Large intestine (tissue), 3 donors: ENCODE results near the gene RNF5. TPM values are rescaled to one million over a fixed set of nuclear protein-coding genes. Genes with fewer than 3 reads are reported as not detected.
"Not testable (repeated sequence)": the region's sequence is repeated elsewhere in the genome, so short reads cannot be mapped to it uniquely, and the experiment has no call there.

Experiments used
- DNase-seq, 2 donors: peaks; one replicate each; pipeline versions ENCODE4 v3.0.0 to v3.0.0-alpha.2; 2013
- H3K27ac ChIP-seq: one replicate; pipeline ENCODE4 v1.5.1; 2013; ENCODE audit warnings: low read length
- H3K27me3 ChIP-seq: 2 replicates; pipeline ENCODE4 v1.6.1; 2013; ENCODE audit warnings: low read length; ENCODE audit not compliant: control insufficient read depth, insufficient read depth
- H3K36me3 ChIP-seq: 2 replicates; pipeline ENCODE4 v1.6.1; 2013; ENCODE audit warnings: low read length; ENCODE audit not compliant: control insufficient read depth, insufficient read depth
- H3K4me1 ChIP-seq: one replicate; pipeline ENCODE4 v1.6.1; 2013; ENCODE audit warnings: low read length; ENCODE audit not compliant: control insufficient read depth, insufficient read depth
- H3K4me3 ChIP-seq: one replicate; pipeline ENCODE4 v1.5.1; 2013; ENCODE audit warnings: low read length
- H3K9me3 ChIP-seq: one replicate; pipeline ENCODE4 v1.6.1; 2013; ENCODE audit warnings: mild to moderate bottlenecking, low read depth, low read length, moderate library complexity; ENCODE audit not compliant: control insufficient read depth
- WGBS: methylation state at CpG from one replicate; pipeline ENCODE4 v1.1.5; 2013; ENCODE audit warnings: low lambda C conversion rate; ENCODE audit not compliant: insufficient coverage; 5-methylcytosine and 5-hydroxymethylcytosine counted together
- polyA plus RNA-seq: library from polyadenylated mRNA; unstranded; fragments of 120-200 nt; gene quantifications from one replicate; pipeline ENCODE4 v1.2.1, GENCODE V29; 2013

Gene RNF5
- polyA plus RNA-seq, 1 donor: 85.7 TPM

- Histone ChIP-seq H3K9me3 (no peaks in the 10 kb centered on the region), H3K36me3 (no peaks in the 10 kb centered on the region), H3K27me3 (no peaks in the 10 kb centered on the region), H3K4me1 (peaks cover 17% of the 10 kb centered on the region), H3K27ac (peak overlapping the region; percentile 0), H3K4me3 (no peak overlapping the region)
- no CpG with 5 or more reads among the region's 5 CpGs for WGBS
- DNase-seq: peak in 1 of 2 donors; percentile 19
Measured at GRCh38 chr6:32140420-32141046, 37.7 kb upstream of the RNF5 start.

GRCh38 chr6:32144238-32144637 is 34.0 kb upstream of the RNF5 start:
- DNase-seq: peak in 1 of 2 donors; percentile 55
- not testable (repeated sequence) for H3K27me3 ChIP-seq, H3K36me3 ChIP-seq, H3K9me3 ChIP-seq, H3K4me3 ChIP-seq, H3K27ac ChIP-seq
- peaks cover 26% of the 10 kb centered on the region for H3K4me1 ChIP-seq
- no CpG with 5 or more reads among the region's 7 CpGs for WGBS

- Histone ChIP-seq H3K4me1 (peaks cover 20% of the 10 kb centered on the region), H3K4me3 (no peak overlapping the region), H3K27ac (no peak overlapping the region), H3K9me3 (peaks cover 7% of the 10 kb centered on the region), H3K27me3 (peaks cover 11% of the 10 kb centered on the region), H3K36me3 (no peaks in the 10 kb centered on the region)
- WGBS: 83% methylated on average over 1 of the region's 1 CpG
- peak in 1 of 2 donors; percentile 33 for DNase-seq
Measured at GRCh38 chr6:32146287-32146686, 31.9 kb upstream of the RNF5 start.

DNA sequence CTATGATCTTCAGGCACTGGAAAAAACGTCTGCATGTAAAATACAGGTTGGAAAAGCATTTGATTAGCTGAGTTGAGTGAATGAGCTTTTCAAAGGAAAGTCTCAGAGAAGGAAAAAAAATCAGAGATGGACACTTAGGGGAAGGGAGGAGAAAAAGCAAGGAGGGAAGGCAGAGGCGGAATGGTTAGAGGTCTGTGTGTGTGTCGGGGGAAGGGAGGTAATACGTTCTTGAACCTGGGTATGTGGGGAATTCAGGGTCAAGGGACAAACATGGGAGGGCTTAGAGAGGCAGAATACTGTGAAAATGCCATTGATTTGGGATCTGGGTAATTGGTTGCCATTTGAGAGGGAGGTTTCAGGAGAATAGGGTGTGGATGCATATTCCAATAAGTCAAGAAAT is 31.5 kb upstream of the RNF5 start:
- no peaks in the 10 kb centered on the region for H3K36me3 ChIP-seq
- no peak overlapping the region for H3K27ac ChIP-seq
- H3K4me3 ChIP-seq: no peak overlapping the region
- no peak for DNase-seq
- peaks cover 17% of the 10 kb centered on the region for H3K4me1 ChIP-seq
- 83% methylated on average over 1 of the region's 4 CpGs for WGBS
- H3K27me3 ChIP-seq: peaks cover 11% of the 10 kb centered on the region
- peaks cover 7% of the 10 kb centered on the region for H3K9me3 ChIP-seq

DNA sequence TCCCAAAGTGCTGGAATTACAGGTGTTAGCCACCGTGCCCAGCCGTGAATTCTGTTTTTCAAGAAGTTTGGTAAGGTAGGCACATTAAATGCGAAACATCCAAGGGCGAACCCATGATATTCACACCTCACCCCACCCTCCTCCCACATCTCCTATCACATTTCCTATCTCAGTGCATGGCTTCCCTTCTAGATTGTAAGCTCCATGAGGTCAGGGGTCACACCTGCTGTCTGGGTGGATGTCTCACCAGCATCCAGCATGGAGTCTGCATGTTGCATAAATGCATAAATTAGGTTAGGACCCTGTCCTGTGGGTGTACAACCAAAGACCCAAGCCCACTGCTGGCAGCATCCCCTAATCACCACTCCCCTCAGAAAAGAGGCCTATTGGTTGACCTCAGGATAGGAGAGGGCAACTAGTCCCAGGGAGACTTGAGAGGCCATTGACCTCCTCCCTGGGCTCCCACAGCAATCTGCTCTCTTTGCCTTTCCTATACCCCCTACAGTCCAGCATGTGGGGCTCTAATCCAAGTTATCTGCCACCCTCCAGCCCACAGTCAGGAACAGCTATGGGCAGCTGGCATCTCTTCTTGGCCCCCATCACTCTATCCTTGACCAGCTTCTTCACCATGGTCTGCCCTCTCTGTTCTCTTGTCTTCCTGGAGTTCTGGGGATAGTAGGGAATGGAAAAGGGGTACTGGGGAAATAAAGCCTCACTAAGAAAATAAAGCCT is 30.6 kb upstream of the RNF5 start:
- no peak for DNase-seq
- Histone ChIP-seq H3K4me3 (no peak overlapping the region), H3K36me3 (no peaks in the 10 kb centered on the region), H3K27ac (no peak overlapping the region), H3K27me3 (peaks cover 11% of the 10 kb centered on the region), H3K9me3 (peaks cover 7% of the 10 kb centered on the region), H3K4me1 (peaks cover 17% of the 10 kb centered on the region)
- WGBS: no CpG with 5 or more reads among the region's 4 CpGs

DNA sequence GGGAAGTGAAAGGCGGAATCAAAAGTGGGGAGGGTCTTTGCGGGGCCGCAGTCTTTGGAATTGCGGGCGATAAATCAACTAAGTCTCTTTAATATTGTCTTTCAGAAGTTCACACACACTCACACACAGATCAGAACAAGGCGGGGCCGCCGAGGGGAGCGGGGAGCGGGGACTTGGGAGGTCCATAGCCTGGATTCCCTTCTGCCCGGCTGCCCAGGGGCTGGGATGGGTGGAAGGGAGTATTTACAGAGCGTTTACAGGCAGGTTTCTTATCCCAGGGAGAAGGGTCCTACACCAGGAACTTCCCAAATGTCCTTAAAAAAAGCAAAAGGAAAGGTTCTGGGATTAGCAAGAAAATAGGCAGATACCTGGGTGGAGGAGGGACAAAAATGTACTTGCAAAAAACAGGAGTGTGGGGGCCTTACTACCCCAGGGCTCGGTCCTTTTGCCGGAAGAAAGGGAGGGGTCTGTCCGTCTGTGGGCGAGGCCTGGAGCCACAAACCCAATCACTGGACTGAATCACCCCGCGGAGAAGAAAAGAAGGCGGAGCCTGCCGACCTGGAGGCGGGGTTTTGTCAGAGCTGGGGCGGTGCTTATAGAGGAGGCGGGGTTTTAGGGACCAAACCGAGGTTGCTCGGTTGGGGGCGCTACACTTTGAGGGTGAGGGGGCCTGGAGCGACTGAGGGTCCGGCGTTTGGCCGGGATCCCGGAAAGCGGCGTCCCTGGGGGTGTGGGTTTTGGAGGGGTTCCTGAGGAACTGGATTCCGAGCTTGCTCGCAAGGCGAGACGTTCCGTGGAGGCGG is 29.7 kb upstream of the RNF5 start:
- Histone ChIP-seq H3K4me3 (peak overlapping the region; percentile 41), H3K4me1 (peaks cover 25% of the 10 kb centered on the region), H3K9me3 (peaks cover 7% of the 10 kb centered on the region), H3K27me3 (peaks cover 11% of the 10 kb centered on the region), H3K36me3 (no peaks in the 10 kb centered on the region), H3K27ac (no peak overlapping the region)
- no CpG with 5 or more reads among the region's 39 CpGs for WGBS
- DNase-seq: peak; percentile 75 to 80

GRCh38 chr6:32149092-32149755 is 29.0 kb upstream of the RNF5 start:
- Histone ChIP-seq H3K36me3 (no peaks in the 10 kb centered on the region), H3K4me3 (peak overlapping the region; percentile 41), H3K4me1 (peaks cover 25% of the 10 kb centered on the region), H3K27ac (no peak overlapping the region), H3K9me3 (peaks cover 7% of the 10 kb centered on the region), H3K27me3 (peaks cover 11% of the 10 kb centered on the region)
- no CpG with 5 or more reads among the region's 47 CpGs for WGBS
- no peak for DNase-seq

DNA sequence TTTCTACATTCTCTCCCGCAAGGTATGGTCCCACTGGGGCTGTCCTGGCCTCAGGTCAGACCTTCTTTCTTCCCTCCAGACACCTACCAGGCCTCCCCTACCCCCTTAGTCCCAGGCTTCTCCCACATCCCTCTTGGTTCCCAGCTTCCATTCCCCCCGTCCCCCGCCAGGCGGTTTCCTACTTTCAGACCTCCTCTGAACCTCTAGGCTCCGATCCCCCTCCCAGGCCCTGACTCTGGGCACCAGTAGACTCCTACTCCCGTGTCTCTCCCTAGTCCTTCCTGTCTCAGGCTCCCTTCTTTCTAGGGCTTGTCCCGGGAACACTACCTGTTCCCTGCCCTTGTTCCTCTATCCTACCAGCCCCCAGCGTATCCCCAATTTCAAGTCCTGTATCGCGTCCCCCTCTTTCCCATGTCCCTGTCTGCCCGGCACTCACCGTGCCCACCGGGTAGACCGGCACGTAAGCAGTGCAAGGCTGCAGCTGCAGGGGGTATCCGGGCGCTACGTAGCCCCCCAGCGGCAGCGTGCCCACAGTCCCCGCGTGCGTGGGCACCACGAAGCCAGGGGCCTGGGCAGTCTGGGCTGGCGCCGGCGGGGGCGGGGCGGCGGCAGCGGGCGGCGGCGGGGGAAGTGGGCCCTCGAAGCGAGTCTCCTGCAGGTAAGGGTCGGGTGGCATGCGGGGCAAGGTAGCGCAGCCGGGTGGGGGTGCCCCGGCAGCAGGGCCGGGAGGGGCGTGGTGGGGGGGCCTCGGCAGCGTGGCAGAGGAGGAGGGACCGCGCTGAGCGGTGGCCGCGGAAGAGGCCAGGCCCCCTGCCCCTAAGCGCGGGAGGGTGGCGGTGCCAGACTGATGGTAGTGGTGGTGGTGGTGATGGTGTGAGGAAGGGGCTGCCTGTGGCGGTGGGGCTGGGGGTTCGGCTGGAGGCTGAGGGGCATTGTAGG is 28.0 kb upstream of the RNF5 start:
- Histone ChIP-seq H3K4me1 (peaks cover 30% of the 10 kb centered on the region), H3K36me3 (no peaks in the 10 kb centered on the region), H3K27ac (no peak overlapping the region), H3K4me3 (no peak overlapping the region), H3K9me3 (peaks cover 7% of the 10 kb centered on the region), H3K27me3 (peaks cover 11% of the 10 kb centered on the region)
- DNase-seq: no peak
- 80% methylated on average over 2 of the region's 55 CpGs for WGBS

GRCh38 chr6:32151181-32151862 is 26.9 kb upstream of the RNF5 start:
- no CpG with 5 or more reads among the region's 8 CpGs for WGBS
- DNase-seq: peak in 1 of 2 donors; percentile 31
- H3K4me1 ChIP-seq: peaks cover 36% of the 10 kb centered on the region
- peaks cover 11% of the 10 kb centered on the region for H3K27me3 ChIP-seq
- H3K9me3 ChIP-seq: peaks cover 7% of the 10 kb centered on the region
- H3K36me3 ChIP-seq: peaks cover 8% of the 10 kb centered on the region
- H3K4me3 ChIP-seq: peak overlapping the region; percentile 22
- no peak overlapping the region for H3K27ac ChIP-seq
